Fibroblast of skin of left quadriceps (primary cell): ENCODE results near the gene MACROD2.

Source experiments
- DNase-seq, 2 experiments: peaks; one replicate each; pipeline ENCODE4 v3.0.0-alpha.2; 2013; ENCODE audit warnings: low read depth in 2 of 2

Gene MACROD2

DNA sequence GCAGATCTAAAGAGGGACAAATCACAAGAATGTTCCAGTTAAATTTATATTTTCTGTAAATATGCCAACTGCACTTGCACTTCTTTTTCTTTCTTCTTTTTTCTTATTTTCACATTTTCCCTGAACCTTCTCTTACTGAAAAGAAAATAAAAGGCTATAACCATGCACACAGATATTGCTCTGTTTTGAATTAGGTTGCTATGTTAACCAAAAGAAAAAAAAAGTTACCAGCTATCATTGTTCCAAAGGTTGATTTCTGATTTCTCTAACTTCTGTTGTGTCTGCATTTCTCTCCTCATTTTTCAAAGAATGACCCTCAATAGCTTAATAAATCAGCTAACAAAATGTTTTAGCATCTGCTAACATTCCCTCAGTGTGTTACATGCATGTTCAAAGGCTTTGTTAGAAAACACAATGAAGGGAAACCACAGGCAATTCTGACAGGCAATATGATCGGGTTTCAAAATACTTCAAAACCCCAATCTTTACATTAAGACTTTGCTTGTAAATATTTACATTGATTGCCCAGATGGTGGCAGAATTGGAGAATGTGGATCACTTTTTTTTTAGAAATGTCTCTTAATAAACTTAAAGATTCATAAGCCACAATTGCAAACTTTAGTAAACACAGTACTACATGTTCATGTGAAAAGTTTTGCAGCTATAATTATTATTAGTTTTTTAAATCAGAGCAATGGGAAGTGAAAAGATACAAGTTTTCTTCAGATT, 1270.4 kb downstream of the MACROD2 start:
- DNase-seq, result peak in 1 of 2 experiments; percentile 12

DNA sequence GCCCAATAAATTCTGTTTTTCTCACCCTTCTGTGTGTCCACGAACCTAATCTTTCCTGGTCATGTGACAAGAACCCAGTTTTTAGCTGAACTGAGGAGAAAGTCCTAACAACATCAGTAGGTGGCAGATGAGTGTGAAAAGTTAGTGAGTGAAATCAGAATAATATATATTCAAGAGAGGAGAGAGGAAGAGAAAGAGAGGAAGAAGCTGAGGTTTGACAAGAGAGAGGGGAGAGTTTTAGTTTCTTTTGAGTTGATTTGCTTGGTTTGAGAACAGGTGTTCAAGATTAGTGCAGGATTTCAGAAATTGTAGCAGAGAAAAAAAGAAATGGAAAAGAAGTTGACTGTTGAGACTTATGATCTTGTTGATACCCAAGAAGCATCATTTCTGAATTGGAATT, 1272.6 kb downstream of the MACROD2 start:
- DNase-seq, result no peak

DNA sequence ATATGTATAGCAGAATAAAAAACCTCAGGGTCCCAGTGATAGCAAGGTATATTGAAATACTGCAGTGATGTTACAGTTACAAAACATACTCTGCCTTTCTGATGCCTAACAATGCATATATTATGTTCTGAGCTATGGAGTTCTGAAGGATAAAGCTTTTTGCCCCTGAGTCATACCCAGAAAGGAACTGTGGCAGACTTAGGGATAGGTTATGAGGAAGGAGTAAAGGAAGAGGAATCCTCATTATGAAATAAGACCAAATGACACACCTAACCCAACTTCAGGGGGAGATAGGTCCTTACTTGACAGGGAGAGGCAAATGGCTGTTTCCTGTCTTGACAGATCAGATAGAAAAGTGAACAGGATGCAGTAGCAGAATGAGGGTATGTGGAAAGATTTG, 1282.7 kb downstream of the MACROD2 start:
- no peak for DNase-seq

DNA sequence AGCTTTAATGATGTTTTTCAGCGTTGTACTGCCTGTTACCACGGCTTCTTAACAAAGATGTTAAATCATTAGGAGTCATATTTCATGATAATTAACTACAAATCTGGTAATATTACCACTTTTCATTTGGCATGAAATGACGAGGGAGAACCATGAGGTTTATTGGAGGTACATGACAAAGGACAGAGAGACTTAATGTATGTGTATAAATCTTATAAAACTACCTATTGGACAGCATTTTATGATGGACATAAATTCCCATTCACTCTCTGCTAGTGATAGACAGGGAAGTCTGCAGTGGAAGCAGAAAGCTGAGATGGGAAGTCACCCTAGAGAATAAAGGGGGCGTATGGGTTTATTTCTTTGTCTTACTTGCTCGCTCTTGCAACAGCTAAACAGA, 1292.0 kb downstream of the MACROD2 start:
- DNase-seq, result no peak

DNA sequence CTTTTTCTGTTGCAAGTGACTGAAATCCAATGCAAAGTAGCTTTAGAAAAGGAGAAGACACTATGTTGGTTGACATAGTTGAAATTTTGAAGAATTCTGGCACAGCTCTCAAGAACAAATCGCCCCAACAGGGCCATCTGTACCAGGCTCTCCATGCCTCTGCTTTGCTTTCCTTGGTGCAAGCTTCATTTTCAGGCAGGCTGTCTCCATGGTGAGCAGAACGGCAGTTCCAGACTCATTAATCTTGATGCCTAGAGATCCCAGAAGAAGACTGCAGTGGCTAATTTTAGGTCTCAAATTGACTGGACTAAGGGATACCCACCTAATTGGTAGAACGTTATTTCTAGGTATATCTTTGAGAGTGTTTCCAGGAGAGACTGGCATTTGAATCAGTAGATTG, 1292.8 kb downstream of the MACROD2 start:
- DNase-seq, result no peak

- DNase-seq, result no peak
Observed at GRCh38 chr20:15289337-15289736, 1294.0 kb downstream of the MACROD2 start.

DNA sequence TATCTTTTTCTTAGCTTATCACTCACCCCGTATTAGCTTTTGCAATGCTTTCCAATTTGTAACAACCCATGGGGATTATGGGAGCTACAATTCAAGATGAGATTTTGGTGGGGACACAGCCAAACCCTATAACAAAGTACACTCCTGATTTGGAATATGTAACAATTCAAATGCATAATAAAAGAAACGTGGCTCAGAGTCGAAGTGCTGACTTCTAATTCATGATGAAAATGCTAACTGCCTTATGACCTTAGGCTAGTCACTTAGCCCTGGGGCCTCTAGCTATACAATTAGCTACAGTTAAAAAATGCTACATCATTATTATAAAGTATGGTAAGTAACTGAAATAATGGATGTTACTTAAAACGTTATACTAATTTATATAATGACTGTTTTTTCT, 1297.1 kb downstream of the MACROD2 start:
- no peak for DNase-seq

DNA sequence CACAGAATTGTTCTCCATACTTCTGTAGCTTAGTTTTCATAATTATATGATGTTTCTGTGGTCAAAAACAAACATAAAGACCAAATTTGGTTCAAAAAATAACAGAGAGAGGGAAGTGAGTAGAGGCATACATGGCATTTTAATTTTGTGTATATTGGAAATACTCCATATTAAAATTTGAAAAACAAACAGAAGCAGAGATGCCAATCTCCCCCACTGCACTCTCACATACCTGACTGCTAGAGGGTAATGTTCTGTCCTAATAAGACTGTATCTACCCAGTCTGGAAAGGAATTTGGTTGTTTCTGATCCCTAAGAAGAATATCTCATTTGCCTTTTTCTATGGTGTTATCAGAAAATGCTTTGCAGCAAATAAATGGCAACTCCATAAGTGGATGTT, 1301.1 kb downstream of the MACROD2 start:
- DNase-seq, result no peak

DNA sequence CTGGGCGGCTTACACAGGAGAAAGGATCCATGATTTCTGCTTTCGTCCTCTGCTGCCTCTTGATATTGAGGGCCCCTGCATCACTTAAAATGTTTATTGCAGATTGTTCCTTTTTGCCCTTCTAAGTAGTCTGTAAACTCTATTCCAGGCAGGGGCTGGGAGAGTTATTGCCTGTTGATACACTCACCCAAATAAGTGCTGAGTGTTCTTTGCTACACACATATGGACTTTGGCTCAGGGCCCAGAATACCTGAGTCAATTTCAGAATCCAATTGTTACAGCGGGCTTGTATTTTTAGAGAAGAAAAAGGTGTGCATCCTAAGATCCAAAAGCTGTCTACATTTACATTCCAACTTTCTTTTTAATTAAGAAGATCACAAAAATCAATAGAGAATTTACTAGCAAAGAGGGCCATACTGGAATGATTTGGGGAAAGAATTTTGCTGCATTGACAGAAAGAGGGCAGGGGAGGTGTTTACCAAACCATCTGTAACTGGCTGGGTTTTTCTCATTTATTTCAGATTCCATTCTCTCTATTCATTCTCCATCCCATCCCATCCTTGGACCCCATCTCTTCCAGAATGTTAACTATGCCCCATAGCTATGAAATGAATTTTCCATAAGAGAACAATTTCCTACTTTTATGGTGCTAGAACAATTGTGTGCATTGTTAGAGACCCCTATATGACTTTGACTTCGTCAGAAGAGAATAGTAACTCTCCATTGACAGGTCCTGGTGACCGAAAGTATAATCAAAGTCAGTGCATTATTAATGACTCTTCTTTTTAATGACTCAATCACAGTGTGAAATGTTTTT, 1302.0 kb downstream of the MACROD2 start:
- DNase-seq, result no peak

- no peak for DNase-seq
Observed at GRCh38 chr20:15302075-15302474, 1306.8 kb downstream of the MACROD2 start.

- DNase-seq, result no peak
Observed at GRCh38 chr20:15310361-15310760, 1315.0 kb downstream of the MACROD2 start.

- DNase-seq, result no peak
Observed at GRCh38 chr20:15316556-15316955, 1321.2 kb downstream of the MACROD2 start.

DNA sequence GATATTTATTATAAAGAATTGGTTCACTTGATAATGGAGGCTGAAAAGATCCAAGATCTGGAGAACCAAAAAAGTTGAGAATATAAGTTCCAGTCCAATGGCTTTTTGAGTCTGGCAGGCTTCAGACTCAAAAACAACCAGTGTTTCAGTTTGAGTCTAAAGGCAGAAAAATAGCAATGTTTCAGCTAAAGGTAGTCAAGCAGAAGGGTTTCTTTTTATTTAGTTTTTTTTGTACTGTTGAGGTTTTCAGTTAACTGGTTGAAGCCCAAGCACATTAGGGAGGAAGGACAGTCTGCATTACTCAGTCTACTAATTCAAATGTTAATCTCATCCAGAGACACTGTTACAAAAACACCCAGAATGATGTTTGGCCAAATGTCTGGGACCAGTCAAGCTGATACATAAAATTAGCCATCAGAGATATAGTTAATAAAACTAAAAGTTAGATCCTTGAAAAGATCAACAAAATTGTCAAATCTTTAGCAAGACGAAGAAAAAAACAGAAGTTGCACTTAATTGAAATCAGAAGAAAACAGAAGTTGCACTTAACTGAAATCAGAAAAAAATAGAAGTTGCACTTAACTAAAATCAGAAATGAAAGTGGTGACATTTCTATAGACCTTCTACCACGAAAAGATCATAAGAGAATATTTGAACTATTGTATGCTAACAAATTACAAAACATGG, 1322.4 kb downstream of the MACROD2 start:
- DNase-seq, result no peak

DNA sequence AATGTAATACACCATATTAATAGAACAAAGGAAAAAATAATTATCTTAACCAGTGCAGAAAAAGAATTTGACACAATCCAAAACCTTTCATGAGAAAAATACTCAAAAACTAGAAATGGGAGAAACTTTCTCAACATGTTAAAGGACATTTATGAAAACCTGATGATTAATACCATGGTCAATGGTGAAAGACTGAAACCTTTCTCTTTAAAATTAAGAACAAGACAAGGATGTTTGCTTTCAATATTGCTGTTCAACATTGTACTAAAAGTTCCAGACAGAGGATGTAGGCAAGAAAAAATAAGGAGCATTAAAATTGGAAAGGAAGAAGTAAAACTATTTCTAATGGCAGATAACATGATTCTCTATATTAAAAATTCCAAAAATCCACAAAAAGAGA, 1323.4 kb downstream of the MACROD2 start:
- no peak for DNase-seq

DNA sequence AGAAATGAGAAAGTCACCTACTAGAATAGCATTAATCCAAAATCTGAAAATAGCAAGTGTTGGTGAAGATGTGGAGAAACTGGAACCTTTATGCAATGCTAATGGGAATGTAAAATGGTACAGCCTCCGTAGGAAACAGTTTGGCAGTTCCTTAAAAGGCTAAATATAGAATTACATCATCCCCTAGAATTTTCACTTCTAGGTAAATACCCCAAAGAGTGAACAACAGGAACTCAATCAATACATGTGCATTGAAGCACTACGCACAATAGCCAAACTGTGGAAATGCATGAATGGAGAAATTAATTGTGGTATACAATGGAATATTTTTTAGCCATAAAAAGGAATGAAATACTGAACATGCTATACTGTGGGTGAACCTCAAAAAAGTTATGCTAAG, 1324.1 kb downstream of the MACROD2 start:
- DNase-seq, result no peak

- no peak for DNase-seq
Observed at GRCh38 chr20:15320941-15321340, 1325.6 kb downstream of the MACROD2 start.

DNA sequence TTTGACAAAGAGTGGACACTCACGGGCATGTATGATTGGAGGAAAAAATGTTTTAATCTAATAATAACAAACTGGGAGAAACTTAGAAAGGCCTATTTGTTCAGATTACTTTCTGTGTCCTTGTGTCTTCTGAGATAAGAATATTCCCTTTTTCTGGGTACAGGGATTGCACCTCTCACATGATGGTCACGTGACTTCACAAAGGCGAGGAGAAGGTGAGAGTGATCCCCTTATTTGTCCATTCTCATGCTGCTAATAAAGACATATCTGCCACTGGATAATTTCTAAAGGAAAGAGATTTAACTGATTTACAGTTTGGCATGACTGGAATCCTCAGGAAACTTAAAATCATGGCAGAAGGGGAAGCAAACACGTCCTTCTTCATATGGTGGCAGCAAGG, 1331.8 kb downstream of the MACROD2 start:
- DNase-seq, result no peak

DNA sequence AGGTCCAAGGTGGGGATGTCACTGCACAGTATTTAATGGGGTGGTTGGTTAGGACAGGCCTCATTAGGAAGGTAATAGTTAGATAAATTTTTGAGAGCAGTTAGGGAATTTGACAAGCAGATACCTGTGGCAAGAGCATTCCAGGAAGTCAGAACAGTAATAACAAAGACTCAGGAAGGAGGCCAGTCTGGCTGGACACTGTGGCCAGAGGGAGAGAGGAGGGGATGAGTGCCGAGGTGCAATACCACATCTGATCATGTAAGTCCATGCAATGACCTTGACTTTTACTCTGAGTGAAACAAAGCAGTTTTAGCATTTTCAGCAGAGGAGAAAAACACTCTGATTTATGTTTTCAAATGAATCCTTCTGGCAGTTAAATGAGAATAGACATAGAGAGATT, 1332.8 kb downstream of the MACROD2 start:
- no peak for DNase-seq

GRCh38 chr20:15332711-15333160, 1337.4 kb downstream of the MACROD2 start:
- DNase-seq, result no peak

DNA sequence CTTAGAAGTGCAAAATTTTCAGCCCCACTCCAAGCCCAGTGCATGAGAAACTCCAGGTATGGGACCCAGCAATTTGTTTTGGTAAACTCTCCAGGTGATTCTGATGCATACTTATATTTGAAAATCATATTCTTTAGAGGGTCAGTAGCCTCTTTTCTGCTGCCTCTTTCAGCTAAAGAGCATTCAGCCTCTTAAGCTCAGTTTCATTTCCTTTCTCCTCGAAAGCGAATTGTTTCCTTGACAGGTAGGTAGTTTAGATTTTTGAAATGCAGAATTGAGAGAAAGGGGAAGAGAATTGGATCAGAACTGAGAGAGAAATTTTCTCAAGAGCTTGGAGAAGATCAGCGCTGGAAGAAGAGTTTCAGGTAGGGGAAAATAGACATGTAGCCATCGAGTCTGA, 1337.9 kb downstream of the MACROD2 start:
- DNase-seq, result no peak

DNA sequence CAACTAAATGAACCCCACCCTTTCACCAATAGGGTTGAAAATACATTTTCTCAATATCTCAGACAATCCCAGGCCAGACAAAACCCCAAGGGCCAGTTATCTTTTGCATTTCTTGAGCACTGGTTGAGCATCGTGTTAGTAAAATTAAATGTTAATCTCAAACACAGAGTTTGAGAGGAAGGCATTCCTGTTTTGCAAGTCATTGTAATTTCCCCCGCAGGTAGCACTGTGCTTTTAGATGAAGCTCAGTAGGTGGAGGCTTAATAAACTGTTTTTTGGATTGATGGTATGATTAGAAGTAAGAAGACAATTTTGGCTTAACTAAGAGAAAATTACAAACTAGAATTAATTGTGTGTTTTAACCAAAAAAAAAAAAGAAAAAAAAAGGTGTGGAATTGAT, 1340.7 kb downstream of the MACROD2 start:
- no peak for DNase-seq

DNA sequence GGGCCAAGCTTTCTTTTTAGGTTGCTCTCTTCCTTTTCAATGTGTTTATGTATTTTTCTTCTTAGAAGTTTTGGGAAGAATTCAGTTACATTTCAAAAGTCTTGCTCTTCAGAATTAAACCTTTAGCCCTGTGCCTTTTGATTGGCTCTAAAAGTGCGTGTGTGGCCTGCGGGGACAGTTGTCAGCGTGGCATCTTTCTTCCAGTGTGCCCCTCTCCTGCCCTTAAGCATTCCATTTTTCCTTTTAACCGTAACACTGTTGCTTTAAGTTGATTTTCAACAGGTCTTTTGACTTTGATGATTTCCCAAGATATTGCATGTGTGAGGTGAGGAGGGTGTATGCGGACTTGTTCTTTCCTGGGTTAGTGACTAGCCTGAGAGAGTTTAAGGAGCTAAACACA, 1341.2 kb downstream of the MACROD2 start:
- DNase-seq, result no peak

DNA sequence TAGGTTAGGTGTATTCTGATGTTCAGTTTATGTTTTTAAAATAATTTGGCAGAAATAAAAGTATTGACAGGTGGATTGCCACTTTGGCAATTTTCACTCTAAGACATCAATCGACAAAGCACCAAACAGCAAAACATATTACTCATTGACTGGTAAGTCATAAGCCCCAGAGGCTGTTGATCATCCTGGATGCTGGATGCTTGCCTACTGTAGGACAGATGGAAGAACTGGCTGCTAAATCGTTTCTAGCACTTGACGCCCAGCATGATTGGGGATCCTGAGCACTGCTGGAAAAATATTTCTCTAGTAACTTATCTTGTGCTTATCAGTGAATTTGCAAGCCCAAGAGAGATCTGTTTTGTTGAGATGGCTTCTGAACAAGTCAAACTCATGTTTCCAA, 1343.9 kb downstream of the MACROD2 start:
- DNase-seq, result no peak
